ENCODE data around the gene KDELR3. TPM values are rescaled to one million over a fixed set of nuclear protein-coding genes. Genes with fewer than 3 reads are reported as not detected.

KDELR3 gene
- total and polyA plus RNA-seq, 2 donors: 1.9 to 2.3 TPM

- H3K4me3 ChIP-seq (ENCODE audit: low read length in 2 of 2): no peak overlapping the region
- no peak overlapping the region for H3K27ac ChIP-seq (ENCODE audit: low read depth in 1 of 2, low read length in 1 of 2)
- H3K9me3 ChIP-seq (ENCODE audit: control insufficient read depth in 2 of 2, insufficient read depth in 1 of 2, low read length in 1 of 2): no peaks in the 10 kb centered on the region
- H3K36me3 ChIP-seq (ENCODE audit: control insufficient read depth in 2 of 2, insufficient read depth in 2 of 2, low read length in 1 of 2): peaks cover 68 to 80% of the 10 kb centered on the region in 2 donors
- no peaks in the 10 kb centered on the region for H3K27me3 ChIP-seq (ENCODE audit: control insufficient read depth in 2 of 2, insufficient read depth in 1 of 2, low read length in 1 of 2)
- DNase-seq (ENCODE audit: low read depth in 6 of 9, low spot score in 9 of 9): no peak
- peaks cover 5 to 7% of the 10 kb centered on the region in 2 donors for H3K4me1 ChIP-seq (ENCODE audit: control insufficient read depth in 2 of 2, insufficient read depth in 2 of 2, low read length in 2 of 2)
- 99% methylated on average over 6 of the region's 6 CpGs for WGBS
These were observed 14.9 kb downstream of the KDELR3 start for GRCh38 chr22:38482662-38483308.

- no peak for DNase-seq (ENCODE audit: low read depth in 6 of 9, low spot score in 9 of 9)
- Histone ChIP-seq H3K36me3 (ENCODE audit: control insufficient read depth in 2 of 2, insufficient read depth in 2 of 2, low read length in 1 of 2) (peaks cover 77 to 91% of the 10 kb centered on the region in 2 donors), H3K27ac (ENCODE audit: low read depth in 1 of 2, low read length in 1 of 2) (peak overlapping the region in 1 of 2 donors; percentile 5), H3K27me3 (ENCODE audit: control insufficient read depth in 2 of 2, insufficient read depth in 1 of 2, low read length in 1 of 2) (no peaks in the 10 kb centered on the region), H3K9me3 (ENCODE audit: control insufficient read depth in 2 of 2, insufficient read depth in 1 of 2, low read length in 1 of 2) (no peaks in the 10 kb centered on the region), H3K4me1 (ENCODE audit: control insufficient read depth in 2 of 2, insufficient read depth in 2 of 2, low read length in 2 of 2) (peaks cover 5 to 7% of the 10 kb centered on the region in 2 donors), H3K4me3 (ENCODE audit: low read length in 2 of 2) (no peak overlapping the region)
- WGBS: 84% methylated on average over 1 of the region's 1 CpG
These were observed 16.3 kb downstream of the KDELR3 start for GRCh38 chr22:38484244-38484643.

GRCh38 chr22:38485783-38486182, 17.9 kb downstream of the KDELR3 start:
- Histone ChIP-seq H3K4me1 (ENCODE audit: control insufficient read depth in 2 of 2, insufficient read depth in 2 of 2, low read length in 2 of 2) (peaks cover 5 to 7% of the 10 kb centered on the region in 2 donors), H3K9me3 (ENCODE audit: control insufficient read depth in 2 of 2, insufficient read depth in 1 of 2, low read length in 1 of 2) (no peaks in the 10 kb centered on the region)
- no peak for DNase-seq (ENCODE audit: low read depth in 6 of 9, low spot score in 9 of 9)

GRCh38 chr22:38487946-38488345, 20.1 kb downstream of the KDELR3 start:
- no peak for DNase-seq (ENCODE audit: low read depth in 6 of 9, low spot score in 9 of 9)
- H3K36me3 ChIP-seq (ENCODE audit: control insufficient read depth in 2 of 2, insufficient read depth in 2 of 2, low read length in 1 of 2): peaks cover 79 to 96% of the 10 kb centered on the region in 2 donors
- H3K27ac ChIP-seq (ENCODE audit: low read depth in 1 of 2, low read length in 1 of 2): no peak overlapping the region

More at GRCh38 chr22:38485783-38486182, 17.9 kb downstream of the KDELR3 start:
- Histone ChIP-seq H3K4me3 (ENCODE audit: low read length in 2 of 2) (no peak overlapping the region), H3K27me3 (ENCODE audit: control insufficient read depth in 2 of 2, insufficient read depth in 1 of 2, low read length in 1 of 2) (no peaks in the 10 kb centered on the region), H3K36me3 (ENCODE audit: control insufficient read depth in 2 of 2, insufficient read depth in 2 of 2, low read length in 1 of 2) (peaks cover 84 to 97% of the 10 kb centered on the region in 2 donors), H3K27ac (ENCODE audit: low read depth in 1 of 2, low read length in 1 of 2) (peak overlapping the region in 1 of 2 donors; percentile 26)
- WGBS: 57% methylated on average over 5 of the region's 5 CpGs

GRCh38 chr22:38489142-38489541, 21.2 kb downstream of the KDELR3 start:
- no peaks in the 10 kb centered on the region for H3K27me3 ChIP-seq (ENCODE audit: control insufficient read depth in 2 of 2, insufficient read depth in 1 of 2, low read length in 1 of 2)
- DNase-seq (ENCODE audit: low read depth in 6 of 9, low spot score in 9 of 9): no peak
- peaks cover 79 to 96% of the 10 kb centered on the region in 2 donors for H3K36me3 ChIP-seq (ENCODE audit: control insufficient read depth in 2 of 2, insufficient read depth in 2 of 2, low read length in 1 of 2)
- no peak overlapping the region for H3K4me3 ChIP-seq (ENCODE audit: low read length in 2 of 2)
- H3K4me1 ChIP-seq (ENCODE audit: control insufficient read depth in 2 of 2, insufficient read depth in 2 of 2, low read length in 2 of 2): peaks cover 5 to 7% of the 10 kb centered on the region in 2 donors
- 98% methylated on average over 17 of the region's 17 CpGs for WGBS
- H3K27ac ChIP-seq (ENCODE audit: low read depth in 1 of 2, low read length in 1 of 2): no peak overlapping the region
- H3K9me3 ChIP-seq (ENCODE audit: control insufficient read depth in 2 of 2, insufficient read depth in 1 of 2, low read length in 1 of 2): no peaks in the 10 kb centered on the region

More at GRCh38 chr22:38487946-38488345, 20.1 kb downstream of the KDELR3 start:
- 95% methylated on average over 6 of the region's 6 CpGs for WGBS
- H3K27me3 ChIP-seq (ENCODE audit: control insufficient read depth in 2 of 2, insufficient read depth in 1 of 2, low read length in 1 of 2): no peaks in the 10 kb centered on the region
- no peak overlapping the region for H3K4me3 ChIP-seq (ENCODE audit: low read length in 2 of 2)
- H3K4me1 ChIP-seq (ENCODE audit: control insufficient read depth in 2 of 2, insufficient read depth in 2 of 2, low read length in 2 of 2): peaks cover 5 to 7% of the 10 kb centered on the region in 2 donors
- no peaks in the 10 kb centered on the region for H3K9me3 ChIP-seq (ENCODE audit: control insufficient read depth in 2 of 2, insufficient read depth in 1 of 2, low read length in 1 of 2)

- Histone ChIP-seq H3K27ac (ENCODE audit: low read depth in 1 of 2, low read length in 1 of 2) (no peak overlapping the region), H3K9me3 (ENCODE audit: control insufficient read depth in 2 of 2, insufficient read depth in 1 of 2, low read length in 1 of 2) (no peaks in the 10 kb centered on the region), H3K4me3 (ENCODE audit: low read length in 2 of 2) (no peak overlapping the region), H3K36me3 (ENCODE audit: control insufficient read depth in 2 of 2, insufficient read depth in 2 of 2, low read length in 1 of 2) (peaks cover 77 to 96% of the 10 kb centered on the region in 2 donors), H3K27me3 (ENCODE audit: control insufficient read depth in 2 of 2, insufficient read depth in 1 of 2, low read length in 1 of 2) (no peaks in the 10 kb centered on the region), H3K4me1 (ENCODE audit: control insufficient read depth in 2 of 2, insufficient read depth in 2 of 2, low read length in 2 of 2) (peaks cover 5 to 7% of the 10 kb centered on the region in 2 donors)
- no peak for DNase-seq (ENCODE audit: low read depth in 6 of 9, low spot score in 9 of 9)
- 95% methylated on average over 7 of the region's 7 CpGs for whole genome bisulfite sequencing
These were observed 21.8 kb downstream of the KDELR3 start for GRCh38 chr22:38489561-38490145.

GRCh38 chr22:38490475-38490874, 22.6 kb downstream of the KDELR3 start:
- Histone ChIP-seq H3K9me3 (ENCODE audit: control insufficient read depth in 2 of 2, insufficient read depth in 1 of 2, low read length in 1 of 2) (no peaks in the 10 kb centered on the region), H3K36me3 (ENCODE audit: control insufficient read depth in 2 of 2, insufficient read depth in 2 of 2, low read length in 1 of 2) (peaks cover 84 to 96% of the 10 kb centered on the region in 2 donors), H3K4me1 (ENCODE audit: control insufficient read depth in 2 of 2, insufficient read depth in 2 of 2, low read length in 2 of 2) (peaks cover 5 to 7% of the 10 kb centered on the region in 2 donors), H3K27ac (ENCODE audit: low read depth in 1 of 2, low read length in 1 of 2) (no peak overlapping the region), H3K27me3 (ENCODE audit: control insufficient read depth in 2 of 2, insufficient read depth in 1 of 2, low read length in 1 of 2) (no peaks in the 10 kb centered on the region), H3K4me3 (ENCODE audit: low read length in 2 of 2) (no peak overlapping the region)
- DNase-seq (ENCODE audit: low read depth in 6 of 9, low spot score in 9 of 9): no peak
- 70% methylated on average over 2 of the region's 2 CpGs for WGBS

- H3K36me3 ChIP-seq (ENCODE audit: control insufficient read depth in 2 of 2, insufficient read depth in 2 of 2, low read length in 1 of 2): peaks cover 84 to 96% of the 10 kb centered on the region in 2 donors
- no peaks in the 10 kb centered on the region for H3K9me3 ChIP-seq (ENCODE audit: control insufficient read depth in 2 of 2, insufficient read depth in 1 of 2, low read length in 1 of 2)
- H3K4me3 ChIP-seq (ENCODE audit: low read length in 2 of 2): no peak overlapping the region
- 97% methylated on average over 1 of the region's 1 CpG for WGBS
- no peak overlapping the region for H3K27ac ChIP-seq (ENCODE audit: low read depth in 1 of 2, low read length in 1 of 2)
- no peak for DNase-seq (ENCODE audit: low read depth in 6 of 9, low spot score in 9 of 9)
- H3K27me3 ChIP-seq (ENCODE audit: control insufficient read depth in 2 of 2, insufficient read depth in 1 of 2, low read length in 1 of 2): no peaks in the 10 kb centered on the region
- peaks cover 4 to 7% of the 10 kb centered on the region in 2 donors for H3K4me1 ChIP-seq (ENCODE audit: control insufficient read depth in 2 of 2, insufficient read depth in 2 of 2, low read length in 2 of 2)
These were observed 23.0 kb downstream of the KDELR3 start for GRCh38 chr22:38490915-38491314.

GRCh38 chr22:38491707-38492348, 23.9 kb downstream of the KDELR3 start:
- H3K9me3 ChIP-seq (ENCODE audit: control insufficient read depth in 2 of 2, insufficient read depth in 1 of 2, low read length in 1 of 2): no peaks in the 10 kb centered on the region
- 96% methylated on average over 5 of the region's 5 CpGs for WGBS
- peaks cover 81 to 96% of the 10 kb centered on the region in 2 donors for H3K36me3 ChIP-seq (ENCODE audit: control insufficient read depth in 2 of 2, insufficient read depth in 2 of 2, low read length in 1 of 2)
- no peaks in the 10 kb centered on the region for H3K27me3 ChIP-seq (ENCODE audit: control insufficient read depth in 2 of 2, insufficient read depth in 1 of 2, low read length in 1 of 2)
- H3K4me3 ChIP-seq (ENCODE audit: low read length in 2 of 2): no peak overlapping the region
- no peak overlapping the region for H3K27ac ChIP-seq (ENCODE audit: low read depth in 1 of 2, low read length in 1 of 2)
- no peak for DNase-seq (ENCODE audit: low read depth in 6 of 9, low spot score in 9 of 9)
- H3K4me1 ChIP-seq (ENCODE audit: control insufficient read depth in 2 of 2, insufficient read depth in 2 of 2, low read length in 2 of 2): no peaks in the 10 kb centered on the region
